Esophagus muscularis mucosa (tissue), 4 donors: ENCODE measurements around the gene SPN. TPM values are rescaled to one million over a fixed set of nuclear protein-coding genes. Genes with fewer than 3 reads are reported as not detected.
"Not testable (repeated sequence)": the region's sequence is repeated elsewhere in the genome, so short reads cannot be mapped to it uniquely, and the experiment has no call there.

Experiments used
- DNase-seq: peaks from one replicate; pipeline ENCODE4 v3.0.0-alpha.2; 2017; ENCODE audit errors: extremely low spot score
- H3K27ac ChIP-seq, 4 donors: fragments of 200-600 bp; sonication (generic); replicated peaks in 1 of 4; 1 replicate in 3 of 4; 2 replicates in 1 of 4; pipeline ENCODE4 v1.5.1; 2016 to 2019; ENCODE audit warnings: mild to moderate bottlenecking in 1 of 4
- H3K27me3 ChIP-seq, 4 donors: fragments of 200-600 bp; sonication (generic); one replicate each; pipeline versions ENCODE4 v1.5.1 to v1.6.0; 2016 to 2019
- H3K36me3 ChIP-seq, 4 donors: fragments of 200-600 bp; sonication (generic); one replicate each; pipeline ENCODE4 v1.5.1; 2016 to 2019
- H3K4me1 ChIP-seq, 4 donors: fragments of 200-600 bp; sonication (generic); one replicate each; pipeline ENCODE4 v1.5.1; 2016 to 2019
- H3K4me3 ChIP-seq, 4 donors: fragments of 200-600 bp; sonication (generic); 1 replicate in 2 of 4; 2 replicates in 2 of 4; pipeline ENCODE4 v1.5.1; 2016 to 2019; ENCODE audit warnings: mild to moderate bottlenecking in 4 of 4, moderate library complexity in 1 of 4
- H3K9me3 ChIP-seq, 4 donors: fragments of 200-600 bp; sonication (generic); 1 replicate in 3 of 4; 2 replicates in 1 of 4; pipeline ENCODE4 v1.5.1; 2016 to 2019
- EP300 ChIP-seq: sonication (generic); formaldehyde crosslinking; IDR thresholded peaks from one replicate; pipeline ENCODE4 v1.6.1; 2017; ENCODE audit warnings: antibody characterized with exemption
- POLR2A ChIP-seq: fragments of 450-650 bp; IDR thresholded peaks from one replicate; pipeline ENCODE4 v1.6.1; 2017; ENCODE audit warnings: antibody characterized with exemption, moderate library complexity, mild to moderate bottlenecking, low read depth
- POLR2AphosphoS5 ChIP-seq, 2 donors: sonication (generic); formaldehyde crosslinking; IDR thresholded peaks; one replicate each; pipeline ENCODE4 v1.6.1; 2017; ENCODE audit warnings: antibody characterized with exemption in 2 of 2
- WGBS: methylation state at CpG from one replicate; pipeline ENCODE4 v1.1.5; 2018; 5-methylcytosine and 5-hydroxymethylcytosine counted together
- intact Hi-C: fragments of 100-400 bp; cut with DNase I; formaldehyde crosslinking; loops from one replicate; pipeline ENCODE4 v1.15.1; 2023
- total RNA-seq, 4 donors: library from RNA; depleted of rRNA; stranded (reverse); fragments of >200 nt; gene quantifications; one replicate each; pipeline versions ENCODE4 v1.1.0 to v1.2.1, GENCODE V29; 2016
- TF ChIP-seq, protein P1 (sequence below), 3 experiments: fragments of 200-600 bp in 2 of 3; fragments of 450-650 bp in 1 of 3; sonication (generic) in 2 of 3; IDR thresholded peaks; one replicate each; pipeline ENCODE4 v1.5.1; 2017 to 2019; ENCODE audit warnings: antibody characterized with exemption in 3 of 3, mild to moderate bottlenecking in 2 of 3, moderate library complexity in 1 of 3

The SPN gene
- total RNA-seq, 4 donors from 2014 or later: 1.1 to 4.2 (median 2.6) TPM

DNA sequence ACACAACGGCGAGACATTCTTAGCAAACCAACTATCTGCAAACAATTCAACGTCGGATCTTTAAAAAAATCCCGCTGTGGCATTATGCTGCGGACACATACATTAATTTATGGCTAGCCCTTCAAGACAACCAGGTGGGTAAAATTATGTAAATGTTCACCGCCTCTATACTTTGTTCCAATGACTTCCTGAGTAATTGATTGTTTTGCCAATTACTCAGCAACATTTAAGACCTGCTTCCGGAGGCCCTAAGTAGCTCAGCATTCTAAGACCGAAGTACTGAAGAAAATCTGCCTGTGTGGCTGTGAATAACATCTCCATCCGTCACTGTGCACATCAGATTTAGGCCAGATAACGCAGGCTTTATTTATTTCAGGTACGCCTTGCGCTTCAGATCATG lies 39.2 kb downstream of the SPN start:
- Histone ChIP-seq H3K4me3 (no peak overlapping the region), H3K36me3 (no peaks in the 10 kb centered on the region), H3K27ac (no peak overlapping the region), H3K9me3 (no peaks in the 10 kb centered on the region), H3K27me3 (no peaks in the 10 kb centered on the region), H3K4me1 (peaks cover 0 to 5% (median 4%) of the 10 kb centered on the region in 4 donors)
- WGBS: 77% methylated on average over 13 of the region's 13 CpGs
- TF ChIP-seq POLR2AphosphoS5 (IDR thresholded peaks at IDR 0.05) (no peak), EP300 (no peak), POLR2A (no peak)
- TF ChIP-seq, protein P1, sequence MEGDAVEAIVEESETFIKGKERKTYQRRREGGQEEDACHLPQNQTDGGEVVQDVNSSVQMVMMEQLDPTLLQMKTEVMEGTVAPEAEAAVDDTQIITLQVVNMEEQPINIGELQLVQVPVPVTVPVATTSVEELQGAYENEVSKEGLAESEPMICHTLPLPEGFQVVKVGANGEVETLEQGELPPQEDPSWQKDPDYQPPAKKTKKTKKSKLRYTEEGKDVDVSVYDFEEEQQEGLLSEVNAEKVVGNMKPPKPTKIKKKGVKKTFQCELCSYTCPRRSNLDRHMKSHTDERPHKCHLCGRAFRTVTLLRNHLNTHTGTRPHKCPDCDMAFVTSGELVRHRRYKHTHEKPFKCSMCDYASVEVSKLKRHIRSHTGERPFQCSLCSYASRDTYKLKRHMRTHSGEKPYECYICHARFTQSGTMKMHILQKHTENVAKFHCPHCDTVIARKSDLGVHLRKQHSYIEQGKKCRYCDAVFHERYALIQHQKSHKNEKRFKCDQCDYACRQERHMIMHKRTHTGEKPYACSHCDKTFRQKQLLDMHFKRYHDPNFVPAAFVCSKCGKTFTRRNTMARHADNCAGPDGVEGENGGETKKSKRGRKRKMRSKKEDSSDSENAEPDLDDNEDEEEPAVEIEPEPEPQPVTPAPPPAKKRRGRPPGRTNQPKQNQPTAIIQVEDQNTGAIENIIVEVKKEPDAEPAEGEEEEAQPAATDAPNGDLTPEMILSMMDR (IDR thresholded peaks at IDR 0.05): no peak
- no peak for DNase-seq
- intact Hi-C loops: loop anchor here (2.0 to 10.0 kb wide), 2 partner anchors 21 to 83 kb away; no protein-coding TSS in a partner anchor

GRCh38 chr16:29705030-29705429 lies 42.0 kb downstream of the SPN start:
- H3K9me3 ChIP-seq: no peaks in the 10 kb centered on the region
- intact Hi-C loops: loop anchor here (10.0 kb wide), 1 partner anchor 80 kb away; no protein-coding TSS in a partner anchor
- H3K36me3 ChIP-seq: no peaks in the 10 kb centered on the region
- TF ChIP-seq, protein P1 (IDR thresholded peaks at IDR 0.05): no peak
- no peak for TF ChIP-seq POLR2A
- no peak for TF ChIP-seq EP300
- TF ChIP-seq POLR2AphosphoS5 (IDR thresholded peaks at IDR 0.05): no peak
- H3K4me3 ChIP-seq: no peak overlapping the region
- 69% methylated on average over 2 of the region's 2 CpGs for WGBS
- no peak overlapping the region for H3K27ac ChIP-seq
- H3K4me1 ChIP-seq: peaks cover 0 to 6% (median 5%) of the 10 kb centered on the region in 4 donors
- DNase-seq: no peak
- H3K27me3 ChIP-seq: no peaks in the 10 kb centered on the region

DNA sequence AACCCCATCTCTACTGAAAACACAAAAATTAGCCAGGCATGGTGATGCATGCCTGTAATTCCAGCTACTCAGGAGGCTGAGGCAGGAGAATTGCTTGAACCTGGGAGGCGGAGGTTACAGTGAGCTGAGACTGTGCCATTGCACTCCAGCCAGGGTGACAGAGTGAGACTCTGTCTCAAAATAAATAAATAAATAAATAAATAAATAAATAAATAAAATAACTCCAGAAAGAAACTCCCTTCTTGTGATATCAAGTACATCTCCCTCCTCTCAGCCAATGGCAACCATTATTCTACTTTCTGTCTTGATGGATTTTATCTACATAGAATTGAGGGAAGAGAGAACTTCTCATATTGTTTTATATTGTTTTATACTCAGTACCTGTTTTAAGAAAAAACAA lies 44.1 kb downstream of the SPN start:
- intact Hi-C loops: loop anchor here (10.0 kb wide), 1 partner anchor 78 kb away; no protein-coding TSS in a partner anchor
- WGBS: 100% methylated on average over 1 of the region's 1 CpG

GRCh38 chr16:29708917-29709600 lies 46.0 kb downstream of the SPN start:
- no peaks in the 10 kb centered on the region for H3K27me3 ChIP-seq
- no peak overlapping the region for H3K27ac ChIP-seq
- intact Hi-C loops: loop anchor here (10.0 kb wide), 1 partner anchor 76 kb away; no protein-coding TSS in a partner anchor
- H3K4me1 ChIP-seq: peaks cover 0 to 4% (median 2%) of the 10 kb centered on the region in 4 donors
- WGBS: 56% methylated on average over 16 of the region's 16 CpGs
- no peak for DNase-seq
- no peak overlapping the region for H3K4me3 ChIP-seq
- TF ChIP-seq, protein P1 (IDR thresholded peaks at IDR 0.05): no peak
- TF ChIP-seq POLR2A: no peak
- no peak for TF ChIP-seq POLR2AphosphoS5 (IDR thresholded peaks at IDR 0.05)
- H3K9me3 ChIP-seq: no peaks in the 10 kb centered on the region
- H3K36me3 ChIP-seq: no peaks in the 10 kb centered on the region

More for the DNA sequence above, 44.1 kb downstream of the SPN start:
- DNase-seq, H3K9me3 ChIP-seq, H3K4me3 ChIP-seq, H3K36me3 ChIP-seq, H3K4me1 ChIP-seq, H3K27me3 ChIP-seq, H3K27ac ChIP-seq: not testable (repeated sequence)

GRCh38 chr16:29709657-29710056 lies 46.6 kb downstream of the SPN start:
- 46% methylated on average over 6 of the region's 6 CpGs for WGBS

More at GRCh38 chr16:29709657-29710056, 46.6 kb downstream of the SPN start:
- H3K4me1 ChIP-seq, H3K4me3 ChIP-seq, H3K27ac ChIP-seq, DNase-seq, H3K9me3 ChIP-seq, H3K27me3 ChIP-seq, H3K36me3 ChIP-seq: not testable (repeated sequence)
- intact Hi-C loops: loop anchor here (10.0 kb wide), 1 partner anchor 75 kb away; no protein-coding TSS in a partner anchor
